ENCODE measurements around the gene LMAN1L. TPM values are rescaled to one million over a fixed set of nuclear protein-coding genes. Genes with fewer than 3 reads are reported as not detected.

LMAN1L gene
- total RNA-seq, 1 experiment from 2014 or later, result not detected

DNA sequence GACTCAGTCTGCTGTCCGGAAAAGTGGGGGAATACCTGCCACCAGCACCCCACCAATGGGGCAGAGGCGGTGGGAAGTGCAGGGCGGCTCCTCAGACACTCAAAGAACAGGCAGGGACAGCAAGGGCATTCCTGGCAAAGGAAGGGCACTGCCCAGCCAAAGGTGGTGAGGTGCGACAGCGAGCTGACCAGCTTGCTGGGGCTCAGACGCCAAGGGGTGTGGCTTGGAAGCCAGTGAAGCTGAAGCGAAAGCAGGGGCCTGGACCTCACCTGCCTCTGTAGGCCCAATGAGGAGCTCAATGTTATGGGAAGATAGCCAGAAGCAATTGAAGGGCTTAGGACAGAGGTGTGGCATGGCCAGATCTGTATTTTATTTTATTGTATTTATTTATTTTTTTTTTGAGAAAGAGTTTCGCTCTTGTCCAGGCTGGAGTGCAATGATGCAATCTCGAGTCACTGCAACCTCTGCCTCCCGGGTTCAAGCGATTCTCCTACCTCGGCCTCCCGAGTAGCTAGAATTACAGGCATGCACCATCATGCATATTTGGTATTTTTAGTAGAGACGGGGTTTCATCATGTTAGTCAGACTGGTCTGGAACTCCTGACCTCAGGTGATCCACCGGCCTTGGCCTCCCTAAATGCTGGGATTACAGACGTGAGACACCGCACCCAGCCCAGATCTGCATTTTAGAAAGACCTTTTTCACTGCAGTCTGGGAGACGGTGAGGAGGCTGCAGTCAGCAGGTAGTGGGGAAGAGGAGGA is 4.4 kb upstream of the LMAN1L start:
- H3K4me1 Mint-ChIP-seq, result peaks cover 6% of the 10 kb centered on the region
- CTCF ChIA-PET, result interaction anchor here (0.7 to 5.0 kb wide), 16 partner anchors 8 to 412 kb away, joined by 3 to 40 read pairs (median 7); partner anchors contain the start of genes CPLX3 and CSK
- no peaks in the 10 kb centered on the region for H3K27me3 Mint-ChIP-seq (ENCODE audit: low read depth)
- ATAC-seq (no peak; the same call in 1 of the 2 replicates), DNase-seq (ENCODE audit: low spot score) (no peak)
- H3K4me3 Mint-ChIP-seq, result no peak overlapping the region
- H3K36me3 Mint-ChIP-seq, result no peaks in the 10 kb centered on the region; the same call in 1 of the 2 replicates
- POLR2A ChIA-PET, result interaction anchor here (0.6 to 1.3 kb wide), 2 partner anchors 21 to 122 kb away, joined by 3 read pairs; no protein-coding TSS in a partner anchor
- TF ChIP-seq, protein P1, sequence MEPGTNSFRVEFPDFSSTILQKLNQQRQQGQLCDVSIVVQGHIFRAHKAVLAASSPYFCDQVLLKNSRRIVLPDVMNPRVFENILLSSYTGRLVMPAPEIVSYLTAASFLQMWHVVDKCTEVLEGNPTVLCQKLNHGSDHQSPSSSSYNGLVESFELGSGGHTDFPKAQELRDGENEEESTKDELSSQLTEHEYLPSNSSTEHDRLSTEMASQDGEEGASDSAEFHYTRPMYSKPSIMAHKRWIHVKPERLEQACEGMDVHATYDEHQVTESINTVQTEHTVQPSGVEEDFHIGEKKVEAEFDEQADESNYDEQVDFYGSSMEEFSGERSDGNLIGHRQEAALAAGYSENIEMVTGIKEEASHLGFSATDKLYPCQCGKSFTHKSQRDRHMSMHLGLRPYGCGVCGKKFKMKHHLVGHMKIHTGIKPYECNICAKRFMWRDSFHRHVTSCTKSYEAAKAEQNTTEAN (CRISPR knock-in tag; IDR thresholded peaks at IDR 0.05), result no peak
- TF ChIP-seq NFYB (CRISPR knock-in tag; conservative IDR thresholded peaks at IDR 0.05; ENCODE audit: low read depth), result no peak
- TF ChIP-seq, protein P2, sequence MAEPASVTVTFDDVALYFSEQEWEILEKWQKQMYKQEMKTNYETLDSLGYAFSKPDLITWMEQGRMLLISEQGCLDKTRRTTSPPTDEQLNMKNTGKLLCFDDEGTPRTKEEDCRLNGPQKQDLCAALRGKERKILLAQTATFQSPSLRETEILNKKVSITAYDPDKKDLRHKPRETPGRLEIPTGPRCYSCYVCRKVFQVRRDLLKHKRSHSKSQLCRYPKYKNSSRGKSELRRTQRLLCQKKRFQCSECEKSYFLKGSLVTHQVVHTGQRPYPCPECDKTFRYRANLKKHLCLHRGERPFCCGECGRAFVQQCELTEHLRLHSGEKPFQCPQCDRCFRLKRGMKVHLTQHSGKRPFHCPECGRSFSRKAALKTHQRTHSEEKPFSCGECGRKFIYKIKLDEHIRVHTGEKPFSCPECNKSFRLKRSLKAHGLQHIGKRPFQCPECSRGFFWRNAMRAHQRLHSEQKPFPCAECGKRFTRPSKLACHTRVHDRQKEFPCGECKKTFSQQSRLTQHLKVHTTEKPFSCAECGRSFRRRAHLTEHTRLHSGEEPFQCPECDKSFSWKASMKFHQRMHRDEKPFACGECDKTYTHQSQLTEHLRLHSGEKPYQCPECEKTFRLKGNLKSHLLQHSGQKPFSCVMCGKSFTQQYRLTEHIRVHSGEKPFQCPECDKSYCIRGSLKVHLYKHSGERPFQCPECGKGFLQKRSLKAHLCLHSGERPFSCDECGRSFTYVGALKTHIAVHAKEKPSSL (CRISPR knock-in tag; conservative IDR thresholded peaks at IDR 0.05), result no peak
- TF ChIP-seq, protein P3, sequence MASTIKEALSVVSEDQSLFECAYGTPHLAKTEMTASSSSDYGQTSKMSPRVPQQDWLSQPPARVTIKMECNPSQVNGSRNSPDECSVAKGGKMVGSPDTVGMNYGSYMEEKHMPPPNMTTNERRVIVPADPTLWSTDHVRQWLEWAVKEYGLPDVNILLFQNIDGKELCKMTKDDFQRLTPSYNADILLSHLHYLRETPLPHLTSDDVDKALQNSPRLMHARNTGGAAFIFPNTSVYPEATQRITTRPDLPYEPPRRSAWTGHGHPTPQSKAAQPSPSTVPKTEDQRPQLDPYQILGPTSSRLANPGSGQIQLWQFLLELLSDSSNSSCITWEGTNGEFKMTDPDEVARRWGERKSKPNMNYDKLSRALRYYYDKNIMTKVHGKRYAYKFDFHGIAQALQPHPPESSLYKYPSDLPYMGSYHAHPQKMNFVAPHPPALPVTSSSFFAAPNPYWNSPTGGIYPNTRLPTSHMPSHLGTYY (CRISPR knock-in tag; IDR thresholded peaks at IDR 0.05), result no peak
- TF ChIP-seq, protein P4, sequence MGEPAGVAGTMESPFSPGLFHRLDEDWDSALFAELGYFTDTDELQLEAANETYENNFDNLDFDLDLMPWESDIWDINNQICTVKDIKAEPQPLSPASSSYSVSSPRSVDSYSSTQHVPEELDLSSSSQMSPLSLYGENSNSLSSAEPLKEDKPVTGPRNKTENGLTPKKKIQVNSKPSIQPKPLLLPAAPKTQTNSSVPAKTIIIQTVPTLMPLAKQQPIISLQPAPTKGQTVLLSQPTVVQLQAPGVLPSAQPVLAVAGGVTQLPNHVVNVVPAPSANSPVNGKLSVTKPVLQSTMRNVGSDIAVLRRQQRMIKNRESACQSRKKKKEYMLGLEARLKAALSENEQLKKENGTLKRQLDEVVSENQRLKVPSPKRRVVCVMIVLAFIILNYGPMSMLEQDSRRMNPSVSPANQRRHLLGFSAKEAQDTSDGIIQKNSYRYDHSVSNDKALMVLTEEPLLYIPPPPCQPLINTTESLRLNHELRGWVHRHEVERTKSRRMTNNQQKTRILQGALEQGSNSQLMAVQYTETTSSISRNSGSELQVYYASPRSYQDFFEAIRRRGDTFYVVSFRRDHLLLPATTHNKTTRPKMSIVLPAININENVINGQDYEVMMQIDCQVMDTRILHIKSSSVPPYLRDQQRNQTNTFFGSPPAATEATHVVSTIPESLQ (CRISPR knock-in tag; IDR thresholded peaks at IDR 0.05), result no peak
- TF ChIP-seq ZNF263 (CRISPR knock-in tag; IDR thresholded peaks at IDR 0.05; ENCODE audit: low read depth), result no peak
- TF ChIP-seq, protein P5, sequence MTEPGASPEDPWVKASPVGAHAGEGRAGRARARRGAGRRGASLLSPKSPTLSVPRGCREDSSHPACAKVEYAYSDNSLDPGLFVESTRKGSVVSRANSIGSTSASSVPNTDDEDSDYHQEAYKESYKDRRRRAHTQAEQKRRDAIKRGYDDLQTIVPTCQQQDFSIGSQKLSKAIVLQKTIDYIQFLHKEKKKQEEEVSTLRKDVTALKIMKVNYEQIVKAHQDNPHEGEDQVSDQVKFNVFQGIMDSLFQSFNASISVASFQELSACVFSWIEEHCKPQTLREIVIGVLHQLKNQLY (CRISPR knock-in tag; IDR thresholded peaks at IDR 0.05), result no peak
- TF ChIP-seq CDX4 (CRISPR knock-in tag; IDR thresholded peaks at IDR 0.05; ENCODE audit: borderline replicate concordance), result no peak
- no peak for TF ChIP-seq FOXP1 (CRISPR knock-in tag; IDR thresholded peaks at IDR 0.05; ENCODE audit: borderline replicate concordance)
- TF ChIP-seq SOX15 (CRISPR knock-in tag; IDR thresholded peaks at IDR 0.05), result no peak
- TF ChIP-seq IRF2 (CRISPR knock-in tag; IDR thresholded peaks at IDR 0.05; ENCODE audit: borderline replicate concordance, low read depth), result no peak
- no peak for TF ChIP-seq TP53 (CRISPR knock-in tag; IDR thresholded peaks at IDR 0.05)
- TF ChIP-seq, protein P6, sequence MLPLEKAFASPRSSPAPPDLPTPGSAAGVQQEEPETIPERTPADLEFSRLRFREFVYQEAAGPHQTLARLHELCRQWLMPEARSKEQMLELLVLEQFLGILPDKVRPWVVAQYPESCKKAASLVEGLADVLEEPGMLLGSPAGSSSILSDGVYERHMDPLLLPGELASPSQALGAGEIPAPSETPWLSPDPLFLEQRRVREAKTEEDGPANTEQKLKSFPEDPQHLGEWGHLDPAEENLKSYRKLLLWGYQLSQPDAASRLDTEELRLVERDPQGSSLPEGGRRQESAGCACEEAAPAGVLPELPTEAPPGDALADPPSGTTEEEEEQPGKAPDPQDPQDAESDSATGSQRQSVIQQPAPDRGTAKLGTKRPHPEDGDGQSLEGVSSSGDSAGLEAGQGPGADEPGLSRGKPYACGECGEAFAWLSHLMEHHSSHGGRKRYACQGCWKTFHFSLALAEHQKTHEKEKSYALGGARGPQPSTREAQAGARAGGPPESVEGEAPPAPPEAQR (CRISPR knock-in tag; IDR thresholded peaks at IDR 0.05), result no peak
- no peak for TF ChIP-seq ATF3 (CRISPR knock-in tag; conservative IDR thresholded peaks at IDR 0.05)
- TF ChIP-seq NFE2L1 (CRISPR knock-in tag; IDR thresholded peaks at IDR 0.05), result no peak
- no peak for TF ChIP-seq TEAD1 (CRISPR knock-in tag; IDR thresholded peaks at IDR 0.05)
- TF ChIP-seq GTF2I (CRISPR knock-in tag; conservative IDR thresholded peaks at IDR 0.05), result no peak
- TF ChIP-seq ZNF416 (CRISPR knock-in tag; IDR thresholded peaks at IDR 0.05), result no peak
- no peak for TF ChIP-seq ZNF121 (CRISPR knock-in tag; IDR thresholded peaks at IDR 0.05)
- H3K27ac Mint-ChIP-seq, result no peak overlapping the region
- no peaks in the 10 kb centered on the region for H3K9me3 Mint-ChIP-seq
